IMR-90 (cell line): ENCODE data around the gene METTL1. TPM values are rescaled to one million over a fixed set of nuclear protein-coding genes. Genes with fewer than 3 reads are reported as not detected.

Experiments
- ATAC-seq: fragments of 200-7000 bp; cut with Tn5 transposase; 2 replicates; pipeline ENCODE4 v1.9.1; 2020; ENCODE audit warnings: low read depth, mild to moderate bottlenecking, moderate library complexity
- BruUV-seq: library from RNA; stranded (reverse); fragments of 400-500 nt; replicated peaks from 2 replicates; lab custom pipeline; 2021; lab: Mats Ljungman, UMichigan
- CTCF ChIA-PET: fragments of 300-600 bp; formaldehyde crosslinking; extraction: SDS; loops from one replicate; lab custom pipeline; 2021; ENCODE audit warnings: antibody characterized with exemption; lab: Yijun Ruan, JAX
- POLR2A ChIA-PET: fragments of 300-600 bp; sonication (Branson Sonifier 250); formaldehyde crosslinking; loops from one replicate; lab custom pipeline; 2022; ENCODE audit warnings: antibody characterized with exemption; ENCODE audit not compliant: unreplicated experiment; lab: Charles Lee
- DNase-seq: peaks from one replicate; pipeline ENCODE4 v3.0.0; 2013
- H2AFZ ChIP-seq: replicated peaks from 2 replicates; pipeline ENCODE3; 2013; ENCODE audit warnings: low read length, mild to moderate bottlenecking; ENCODE audit not compliant: poor library complexity
- H2AK5ac ChIP-seq: 2 replicates; pipeline ENCODE4 v1.6.1; 2013; ENCODE audit warnings: low read depth, low read length, inconsistent platforms
- H2AK9ac ChIP-seq: replicated peaks from 2 replicates; pipeline ENCODE3; 2013; ENCODE audit warnings: mild to moderate bottlenecking, low read depth, low read length, moderate library complexity; ENCODE audit not compliant: poor library complexity
- H2BK120ac ChIP-seq: 2 replicates; pipeline ENCODE4 v1.6.1; 2013; ENCODE audit warnings: low read depth, low read length, inconsistent platforms
- H2BK15ac ChIP-seq: 3 replicates; pipeline ENCODE4 v1.6.1; 2013; ENCODE audit warnings: low read depth, low read length, inconsistent platforms
- H2BK20ac ChIP-seq: 2 replicates; pipeline ENCODE4 v1.6.1; 2013; ENCODE audit warnings: low read depth, mild to moderate bottlenecking, inconsistent platforms, low read length, moderate library complexity
- H2BK5ac ChIP-seq: 2 replicates; pipeline ENCODE4 v1.6.1; 2013; ENCODE audit warnings: mild to moderate bottlenecking, low read depth, low read length, inconsistent platforms; ENCODE audit not compliant: poor library complexity, severe bottlenecking
- H3K14ac ChIP-seq: replicated peaks from 2 replicates; pipeline ENCODE4 v1.6.1; 2013; ENCODE audit warnings: low read depth, low read length, inconsistent platforms
- H3K18ac ChIP-seq: 2 replicates; pipeline ENCODE4 v1.6.1; 2013; ENCODE audit warnings: low read depth, low read length, control low read depth
- H3K23ac ChIP-seq: 2 replicates; pipeline ENCODE4 v1.6.1; 2013; ENCODE audit warnings: low read depth, low read length, inconsistent platforms
- H3K27ac ChIP-seq: 2 replicates; pipeline ENCODE4 v1.5.1; 2013; ENCODE audit warnings: mild to moderate bottlenecking, control low read depth, low read length; ENCODE audit not compliant: insufficient read depth
- H3K27me3 ChIP-seq: 2 replicates; pipeline ENCODE4 v1.6.1; 2013; ENCODE audit warnings: low read length; ENCODE audit not compliant: control insufficient read depth, insufficient read depth
- H3K36me3 ChIP-seq: 2 replicates; pipeline ENCODE4 v1.6.1; 2013; ENCODE audit warnings: low read length, mixed read lengths; ENCODE audit not compliant: control insufficient read depth, insufficient read depth
- H3K4ac ChIP-seq: 2 replicates; pipeline ENCODE4 v1.6.1; 2013; ENCODE audit warnings: low read depth, low read length, inconsistent platforms
- H3K4me1 ChIP-seq: 2 replicates; pipeline ENCODE4 v1.6.1; 2013; ENCODE audit warnings: low read length, mixed read lengths; ENCODE audit not compliant: control insufficient read depth, insufficient read depth
- H3K4me2 ChIP-seq: 2 replicates; pipeline ENCODE4 v1.6.1; 2013; ENCODE audit warnings: low read depth, mild to moderate bottlenecking, control low read depth, low read length, moderate library complexity
- H3K4me3 ChIP-seq: 2 replicates; pipeline ENCODE4 v1.5.1; 2013; ENCODE audit warnings: low read depth, mild to moderate bottlenecking, control low read depth, low read length, moderate library complexity; ENCODE audit not compliant: insufficient read depth
- H3K56ac ChIP-seq: 2 replicates; pipeline ENCODE4 v1.6.1; 2013; ENCODE audit warnings: low read length, inconsistent platforms; ENCODE audit not compliant: insufficient read depth; ENCODE audit errors: extremely low read depth
- H3K79me1 ChIP-seq, 2 experiments: 2 replicates each; pipeline ENCODE4 v1.6.1; 2013; ENCODE audit warnings: low read length in 2 of 2, inconsistent platforms in 1 of 2, low read depth in 1 of 2
- H3K9ac ChIP-seq: 2 replicates; pipeline ENCODE4 v1.6.1; 2013; ENCODE audit warnings: low read depth, low read length, control low read depth
- H3K9me1 ChIP-seq: 2 replicates; pipeline ENCODE4 v1.6.1; 2013; ENCODE audit warnings: low read length, inconsistent platforms; ENCODE audit not compliant: insufficient read depth
- H3K9me3 ChIP-seq: 2 replicates; pipeline ENCODE4 v1.6.1; 2013; ENCODE audit warnings: low read length; ENCODE audit not compliant: control insufficient read depth, insufficient read depth
- H4K20me1 ChIP-seq: 2 replicates; pipeline ENCODE4 v1.6.1; 2013; ENCODE audit warnings: low read length, inconsistent platforms; ENCODE audit not compliant: insufficient read depth
- H4K5ac ChIP-seq: 2 replicates; pipeline ENCODE4 v1.6.1; 2013; ENCODE audit warnings: mild to moderate bottlenecking, low read depth, low read length, control low read depth
- H4K8ac ChIP-seq, 2 experiments: 2 replicates each; pipeline ENCODE4 v1.6.1; 2013; ENCODE audit warnings: low read depth in 2 of 2, low read length in 2 of 2, control low read depth in 1 of 2, inconsistent platforms in 1 of 2
- H4K91ac ChIP-seq: 2 replicates; pipeline ENCODE4 v1.6.1; 2013; ENCODE audit warnings: low read depth, low read length, inconsistent platforms; ENCODE audit not compliant: insufficient read depth
- BHLHE40 ChIP-seq: fragments of 150-350 bp; IDR thresholded peaks from 2 replicates; pipeline ENCODE4 v1.6.1; 2016; ENCODE audit warnings: mild to moderate bottlenecking, low read depth, low read length
- CEBPB ChIP-seq: IDR thresholded peaks from 2 replicates; pipeline ENCODE4 v1.6.1; 2012; ENCODE audit warnings: low read depth, low read length, improper control_type of control experiment
- CTCF ChIP-seq: conservative IDR thresholded peaks from 2 replicates; pipeline ENCODE4 v1.5.1; 2012; ENCODE audit warnings: mild to moderate bottlenecking, low read depth, low read length, improper control_type of control experiment
- FOS ChIP-seq: fragments of 150-350 bp; IDR thresholded peaks from 2 replicates; pipeline ENCODE4 v1.6.1; 2016; ENCODE audit warnings: low read depth, low read length
- MAFK ChIP-seq: IDR thresholded peaks from 2 replicates; pipeline ENCODE4 v1.6.1; 2012; ENCODE audit warnings: low read depth, low read length, improper control_type of control experiment
- MAZ ChIP-seq: IDR thresholded peaks from 2 replicates; pipeline ENCODE4 v1.6.1; 2012; ENCODE audit warnings: low read depth, mild to moderate bottlenecking, low read length, improper control_type of control experiment, moderate library complexity, borderline replicate concordance
- MXI1 ChIP-seq: IDR thresholded peaks from 2 replicates; pipeline ENCODE4 v1.6.1; 2012; ENCODE audit warnings: low read depth, mild to moderate bottlenecking, low read length, moderate library complexity, borderline replicate concordance
- NFE2L2 ChIP-seq: fragments of 150-350 bp; IDR thresholded peaks from 2 replicates; pipeline ENCODE4 v1.6.1; 2016; ENCODE audit warnings: low read depth, mild to moderate bottlenecking, low read length
- POLR2A ChIP-seq: IDR thresholded peaks from 2 replicates; pipeline ENCODE4 v1.6.1; 2012; ENCODE audit warnings: mild to moderate bottlenecking, low read depth, low read length
- RAD21 ChIP-seq: IDR thresholded peaks from 2 replicates; pipeline ENCODE4 v1.6.1; 2012; ENCODE audit warnings: low read length, improper control_type of control experiment
- RCOR1 ChIP-seq: IDR thresholded peaks from 2 replicates; pipeline ENCODE4 v1.6.1; 2012; ENCODE audit warnings: mild to moderate bottlenecking, low read length, improper control_type of control experiment; ENCODE audit not compliant: insufficient replicate concordance
- RFX5 ChIP-seq: IDR thresholded peaks from 2 replicates; pipeline ENCODE4 v1.8.0; 2012; ENCODE audit warnings: low read depth, mild to moderate bottlenecking, low read length, moderate library complexity
- SMC3 ChIP-seq: fragments of 150-350 bp; IDR thresholded peaks from 2 replicates; pipeline ENCODE4 v1.6.1; 2016; ENCODE audit warnings: low read depth, mild to moderate bottlenecking, antibody characterized with exemption, low read length, moderate library complexity
- USF2 ChIP-seq: fragments of 150-350 bp; IDR thresholded peaks from 2 replicates; pipeline ENCODE4 v1.6.1; 2017; ENCODE audit warnings: mild to moderate bottlenecking, antibody characterized with exemption, low read length, low read depth
- WGBS, 2 experiments: methylation state at CpG; one replicate each; pipeline versions ENCODE4 v1.1.5 to v1.1.7; 2013; ENCODE audit warnings: missing lambda C conversion rate in 2 of 2; ENCODE audit not compliant: insufficient read length in 1 of 2; ENCODE audit errors: extremely low coverage in 2 of 2; 5-methylcytosine and 5-hydroxymethylcytosine counted together
- dilution Hi-C: fragments of 300-500 bp; cut with HindIII; formaldehyde crosslinking; loops from one replicate; pipeline ENCODE4 v1.14.3; 2018; ENCODE audit warnings: low sequenced_read_pairs; ENCODE audit not compliant: unreplicated experiment
- in situ Hi-C: fragments of 300-500 bp; cut with MboI; formaldehyde crosslinking; loops from 3 replicates; pipeline ENCODE4 v1.14.3; 2019; ENCODE audit warnings: low sequenced_read_pairs, inconsistent platforms, mixed read lengths
- intact Hi-C: fragments of 100-400 bp; cut with micrococcal nuclease; formaldehyde crosslinking; loops from 2 replicates; pipeline ENCODE4 v1.10.0; 2022
- polyA plus RNA-seq, 3 experiments: library from polyadenylated mRNA; depleted of rRNA; stranded (reverse); fragments of >200 nt; gene quantifications; 2 replicates each; pipeline ENCODE4 v1.2.3, GENCODE V29; 2012; ENCODE audit warnings: low replicate concordance in 1 of 3
- total RNA-seq: library from RNA; depleted of rRNA; stranded (reverse); fragments of >200 nt; gene quantifications from 2 replicates; pipeline ENCODE4 v1.2.3, GENCODE V29; 2012

Gene METTL1
- total and polyA plus RNA-seq, 2 of the 4 experiments (the other 2 are of a cell fraction) = 12.4 to 27.5 TPM

GRCh38 chr12:57813111-57813970 lies 41.4 kb upstream of the METTL1 start:
- peak; percentile 10; the same call in 1 of the 2 replicates for ATAC-seq
- H4K20me1 ChIP-seq = no peaks in the 10 kb centered on the region; the same call in 1 of the 2 replicates
- CTCF ChIA-PET = interaction anchor here (1.6 kb wide), 1 partner anchor 84 kb away, joined by 4 read pairs; no protein-coding TSS in a partner anchor
- H3K4me1 ChIP-seq = peaks cover 3% of the 10 kb centered on the region; the same call in 1 of the 2 replicates
- peaks cover 17% of the 10 kb centered on the region for H3K9me1 ChIP-seq
- H2BK20ac ChIP-seq = no peak overlapping the region
- POLR2A ChIA-PET = interaction anchor here (0.5 kb wide), 1 partner anchor 8 kb away, joined by 3 read pairs; no protein-coding TSS in a partner anchor
- H4K8ac ChIP-seq = no peak overlapping the region
- DNase-seq = no peak
- no peak overlapping the region for H3K14ac ChIP-seq
- no peak overlapping the region for H3K4me3 ChIP-seq
- H2AK5ac ChIP-seq = no peak overlapping the region
- no peak overlapping the region for H3K23ac ChIP-seq
- dilution Hi-C loops = no loop called here
- no peak overlapping the region for H4K5ac ChIP-seq
- H3K27ac ChIP-seq = no peak overlapping the region
- H2AK9ac ChIP-seq = no peak overlapping the region
- WGBS, 2 experiments = 79% methylated on average over 2 of the region's 14 CpGs; no CpG with 5 or more reads in 1 of the 2 experiments
- peaks cover 31% of the 10 kb centered on the region for H3K36me3 ChIP-seq
- peak overlapping the region; percentile 52 for H2AFZ ChIP-seq
- no peak overlapping the region for H3K4ac ChIP-seq
- intact Hi-C loops = no loop called here
- H3K9me3 ChIP-seq = no peaks in the 10 kb centered on the region
- no peak overlapping the region for H3K9ac ChIP-seq
- no peak overlapping the region; the same call in 1 of the 2 replicates for H4K91ac ChIP-seq
- BruUV-seq = no TSS peak
- H2BK15ac ChIP-seq = no peak overlapping the region
- H3K18ac ChIP-seq = no peak overlapping the region
- H3K27me3 ChIP-seq = no peaks in the 10 kb centered on the region
- H2BK5ac ChIP-seq = no peak overlapping the region
- no peaks in the 10 kb centered on the region for H3K79me1 ChIP-seq
- in situ Hi-C loops = no loop called here
- no peak overlapping the region for H3K56ac ChIP-seq
- no peak overlapping the region for H3K4me2 ChIP-seq
- no peak overlapping the region for H2BK120ac ChIP-seq
- TF ChIP-seq RAD21 (no peak), FOS (no peak), BHLHE40 (no peak), RFX5 (no peak), NFE2L2 (no peak), RCOR1 (no peak), CEBPB (no peak), CTCF (no peak), SMC3 (no peak), MAZ (no peak), USF2 (no peak), MAFK (no peak), MXI1 (no peak), POLR2A (no peak)
